ENCODE data around the gene CLPTM1L. TPM values are rescaled to one million over a fixed set of nuclear protein-coding genes. Genes with fewer than 3 reads are reported as not detected.

Gene CLPTM1L
- total and polyA plus RNA-seq, 9 of the 15 experiments (the other 6 are each of a cell fraction or from before 2014, with no cell fraction given): 3.5 to 217 (median 177) TPM

GRCh38 chr5:1344975-1345838 is at the start of gene CLPTM1L (continued):
- TF ChIP-seq CGGBP1 (CRISPR knock-in tag; IDR thresholded peaks at IDR 0.05) (0 out of 2 replicates have a peak, but pooled peaks have one; percentile 51), HDAC8 (tag; IDR thresholded peaks at IDR 0.05) (no peak), CHD7 (IDR thresholded peaks at IDR 0.05; ENCODE audit: low read depth, low read length) (no peak), HNRNPLL (IDR thresholded peaks at IDR 0.05; ENCODE audit: low read depth, low read length, poor library complexity, severe bottlenecking) (peak; percentile 22), RBM14 (IDR thresholded peaks at IDR 0.05; ENCODE audit: borderline replicate concordance, insufficient read depth, low read depth, low read length) (no peak), ZBTB7A (IDR thresholded peaks at IDR 0.05; ENCODE audit: borderline replicate concordance, control insufficient read depth, low read depth, low read length) (no peak; the same call in 1 of the 2 replicates), CEBPB (tag; IDR thresholded peaks at IDR 0.05) (no peak), ZNF609 (CRISPR knock-in tag; IDR thresholded peaks at IDR 0.05; ENCODE audit: borderline replicate concordance) (no peak), ELF1 (tag; IDR thresholded peaks at IDR 0.05) (peak; percentile 99)

Measured in K562 (cell line).